GM19238 (cell line): ENCODE measurements around the gene CLK1.
A peak's percentile ranks its signal among the peaks of the same experiment; 100 is the strongest.

Source experiments
- DNase-seq: peaks from one replicate; pipeline ENCODE4 v3.0.0; 2011; ENCODE audit warnings: low spot score; ENCODE audit not compliant: insufficient read length

CLK1 gene

DNA sequence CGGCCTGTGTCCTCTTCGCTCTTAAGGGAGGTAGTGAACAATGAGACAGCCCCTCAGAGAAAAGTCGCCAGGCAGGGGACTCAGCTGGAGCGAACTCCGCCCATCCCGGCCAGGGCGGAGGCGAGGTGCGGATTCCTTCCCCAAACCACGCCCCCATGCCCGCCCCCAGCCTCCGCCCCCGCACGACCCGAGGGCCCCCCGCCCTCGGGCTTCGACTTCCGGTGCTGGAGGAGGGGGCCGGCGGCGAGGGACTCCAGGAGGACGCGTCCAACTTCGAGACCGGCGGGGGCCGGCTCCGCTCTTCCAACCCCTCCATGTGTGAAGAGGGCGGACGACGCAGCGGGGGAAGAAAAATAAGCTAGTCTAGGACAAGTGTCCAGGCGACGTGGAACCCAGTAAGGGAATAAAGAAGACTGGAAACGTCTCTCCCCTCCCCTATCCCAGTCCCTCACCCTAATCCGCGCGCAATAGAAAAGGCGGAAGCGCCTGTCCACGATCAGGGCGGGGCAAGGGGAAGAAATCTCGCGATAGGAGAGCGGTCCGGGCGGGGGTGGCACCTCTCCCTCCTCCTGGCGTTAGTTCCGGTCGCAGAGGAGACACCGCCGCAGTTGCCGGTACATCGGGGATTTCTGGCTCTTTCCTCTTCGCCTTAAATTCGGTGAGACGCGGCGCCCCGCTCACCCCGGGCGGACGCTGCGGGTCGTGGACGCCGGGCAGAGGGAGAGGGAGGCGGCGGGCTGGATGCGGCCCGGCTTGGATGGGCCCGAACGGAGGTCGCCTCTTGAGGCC lies 52.9 kb downstream of the CLK1 start, which contains the start of gene BZW1:
Gene BZW1 (plus strand): TSS at position 578 of the 789 bp plus-strand sequence. CDS start 1,308 bp downstream, outside the sequence.
- peak; percentile 91 for DNase-seq

DNA sequence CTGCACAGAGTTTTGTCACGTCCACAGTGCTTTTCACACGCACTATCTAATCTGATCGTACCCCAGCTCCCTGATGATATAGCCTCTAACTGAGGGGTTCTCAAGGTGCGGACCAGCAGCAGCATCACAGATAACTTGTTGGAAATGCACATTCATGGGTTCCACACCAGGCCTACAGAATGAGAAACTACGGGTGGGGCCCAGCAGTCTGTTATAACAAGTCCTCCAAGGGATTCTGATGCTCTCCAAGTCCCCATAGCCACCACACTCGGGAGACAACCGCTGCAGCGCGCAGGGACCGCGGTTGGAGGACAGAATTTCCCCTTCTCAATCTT lies 53.5 kb downstream of the CLK1 start:
- DNase-seq: no peak

DNA sequence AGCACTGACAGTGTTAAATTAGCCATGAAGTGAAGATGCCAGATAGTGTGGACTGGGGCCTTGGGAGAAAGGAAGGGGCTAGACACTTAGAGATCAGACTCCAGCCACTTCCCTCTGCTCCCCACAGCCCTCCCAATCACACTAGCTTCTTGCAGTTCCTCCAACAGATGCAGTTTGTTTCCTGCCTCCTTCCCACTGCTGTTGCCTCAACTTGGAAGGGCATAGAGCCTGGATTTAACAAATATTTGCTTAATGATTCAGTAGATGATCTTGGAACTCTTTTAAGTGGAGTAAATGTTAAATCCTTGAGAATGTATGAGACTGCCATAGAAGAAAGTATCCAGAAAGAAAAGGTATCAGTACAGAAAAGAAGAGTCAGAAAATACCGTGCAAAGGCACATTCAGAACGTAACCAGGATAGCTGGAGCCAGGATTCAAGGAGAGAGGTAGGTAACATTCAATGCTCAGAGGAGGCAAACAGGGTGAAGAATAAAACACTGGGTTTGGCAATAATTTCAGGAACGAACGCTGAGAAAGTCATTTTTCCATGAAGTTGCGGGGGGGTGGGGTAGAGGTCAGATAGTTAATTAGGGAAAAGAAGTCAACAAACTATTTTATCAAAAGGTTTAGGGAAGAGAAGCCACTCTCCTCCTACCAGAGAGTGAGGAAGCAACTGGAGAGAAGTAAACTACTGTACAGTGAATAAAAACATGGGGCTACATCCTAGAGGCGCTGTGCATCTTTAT lies 54.0 kb downstream of the CLK1 start:
- no peak for DNase-seq

DNA sequence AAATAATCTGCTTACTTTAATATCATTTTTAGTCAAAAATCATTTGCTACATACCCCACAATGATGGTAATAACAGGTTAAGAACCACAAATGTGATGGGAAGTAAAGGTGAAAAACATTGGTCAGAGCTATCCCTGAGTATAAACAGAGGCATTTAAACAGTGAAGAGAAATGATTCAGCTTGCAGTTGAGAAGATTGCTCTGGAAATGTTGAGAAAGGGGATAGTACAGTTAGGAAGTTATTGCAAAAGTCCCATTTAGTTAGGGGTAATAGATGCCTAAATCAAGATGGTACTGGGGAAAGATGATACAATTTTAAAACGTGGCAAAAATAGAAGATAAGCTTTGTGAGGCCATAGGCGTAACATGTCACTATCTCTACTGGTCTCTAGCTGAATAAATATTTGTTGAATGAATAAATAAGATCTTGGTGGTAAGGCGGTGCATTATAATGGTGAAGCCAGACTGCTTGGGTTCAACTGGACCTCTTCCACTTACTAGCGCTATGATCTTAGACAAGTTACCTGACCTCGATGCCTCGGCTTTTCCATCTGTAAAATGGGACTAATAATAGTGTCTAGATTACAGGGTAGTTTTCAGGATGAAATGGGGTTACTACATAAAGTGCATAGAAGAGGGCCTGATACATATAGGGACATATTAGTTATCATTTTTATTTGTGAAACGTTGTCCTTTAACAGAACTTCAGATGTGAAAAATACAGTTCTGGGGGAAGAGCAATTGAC lies 54.8 kb downstream of the CLK1 start:
- no peak for DNase-seq
